A549 (cell line): ENCODE measurements around the gene CMC2. TPM values are rescaled to one million over a fixed set of nuclear protein-coding genes. Genes with fewer than 3 reads are reported as not detected.

Experiments used
- ATAC-seq, 2 experiments: fragments of 200-7000 bp in 1 of 2; fragments of >200 bp in 1 of 2; cut with Nextera tagmentation in 1 of 2; cut with Tn5 transposase in 1 of 2; 3 replicates each; pipeline versions ENCODE4 v1.8.0 to v1.9.1; 2018 to 2020; ENCODE audit warnings: mild to moderate bottlenecking in 1 of 2, moderate library complexity in 1 of 2
- CTCF ChIA-PET: fragments of 300-600 bp; sonication (Branson Sonifier 250); formaldehyde crosslinking; extraction: SDS; loops from one replicate; lab custom pipeline; 2021; ENCODE audit warnings: antibody characterized with exemption, inconsistent platforms; lab: Yijun Ruan, JAX
- POLR2A ChIA-PET: fragments of 350-600 bp; formaldehyde crosslinking; extraction: SDS; loops from one replicate; lab custom pipeline; 2021; ENCODE audit warnings: antibody characterized with exemption, inconsistent platforms; lab: Yijun Ruan, JAX
- DNase-seq, 2 experiments: peaks; one replicate each; pipeline versions ENCODE4 v3.0.0 to v3.0.0-alpha.2; 2011 to 2016; ENCODE audit warnings: low read depth in 1 of 2, low spot score in 1 of 2
- FAIRE-seq: peaks from 2 replicates; lab custom pipeline; 2011; peaks lifted over from hg19 to GRCh38; lab: Jason Lieb, UNC
- H3K27ac ChIP-seq, 2 experiments: fragments of >200 bp; sonication (Bioruptor Twin); formaldehyde crosslinking; 3 replicates each; pipeline ENCODE4 v1.5.1; 2016 to 2017
- H3K4me1 ChIP-seq: fragments of >200 bp; sonication (Bioruptor Twin); formaldehyde crosslinking; 3 replicates; pipeline ENCODE4 v1.6.1; 2016
- H3K4me2 ChIP-seq: fragments of >200 bp; sonication (Bioruptor Twin); formaldehyde crosslinking; 3 replicates; pipeline ENCODE4 v1.6.1; 2016
- H3K4me3 ChIP-seq: fragments of >200 bp; sonication (Bioruptor Twin); formaldehyde crosslinking; 3 replicates; pipeline ENCODE4 v1.5.1; 2016
- H3K9me3 ChIP-seq: fragments of >200 bp; sonication (Bioruptor Twin); formaldehyde crosslinking; 3 replicates; pipeline ENCODE4 v1.6.1; 2016
- BHLHE40 ChIP-seq: IDR thresholded peaks from 2 replicates; pipeline ENCODE4 v1.6.1; 2012; ENCODE audit warnings: low read depth, low read length, inconsistent platforms
- CEBPB ChIP-seq, 2 experiments: fragments of >200 bp in 1 of 2; sonication (Bioruptor Twin) in 1 of 2; formaldehyde crosslinking in 1 of 2; IDR thresholded peaks; 2 replicates each; pipeline ENCODE4 v1.6.1; 2012 to 2016
- CHD2 ChIP-seq: fragments of 150-350 bp; IDR thresholded peaks from 2 replicates; pipeline ENCODE4 v1.6.1; 2014; ENCODE audit warnings: low read length; ENCODE audit not compliant: partially characterized antibody
- EHF ChIP-seq: fragments of 250-450 bp; sonication (Bioruptor Pico); IDR thresholded peaks from 2 replicates; pipeline ENCODE4 v1.5.0; 2020; ENCODE audit warnings: mild to moderate bottlenecking
- ESRRA ChIP-seq: fragments of 150-350 bp; IDR thresholded peaks from 2 replicates; pipeline ENCODE4 v1.6.1; 2014; ENCODE audit warnings: mild to moderate bottlenecking, low read length, borderline replicate concordance
- FOXS1 ChIP-seq: fragments of 250-450 bp; sonication (Bioruptor Pico); IDR thresholded peaks from 2 replicates; pipeline ENCODE4 v1.5.0; 2020; ENCODE audit warnings: mild to moderate bottlenecking, moderate library complexity
- GATA3 ChIP-seq: IDR thresholded peaks from 2 replicates; pipeline ENCODE4 v1.6.1; 2012; ENCODE audit warnings: borderline replicate concordance
- HDAC2 ChIP-seq: fragments of 200-600 bp; sonication (generic); IDR thresholded peaks from 2 replicates; pipeline ENCODE4 v1.6.1; 2016
- HEYL ChIP-seq: fragments of 250-450 bp; sonication (Bioruptor Pico); IDR thresholded peaks from 2 replicates; pipeline ENCODE4 v1.8.0; 2021; ENCODE audit warnings: mild to moderate bottlenecking, moderate library complexity
- JUNB ChIP-seq: fragments of >200 bp; sonication (Bioruptor Twin); formaldehyde crosslinking; IDR thresholded peaks from 2 replicates; pipeline ENCODE4 v1.6.1; 2016
- MAFK ChIP-seq: fragments of 450-650 bp; IDR thresholded peaks from 2 replicates; pipeline ENCODE4 v1.6.1; 2014; ENCODE audit not compliant: partially characterized antibody
- NPAS2 ChIP-seq: fragments of 250-450 bp; sonication (Bioruptor Pico); IDR thresholded peaks from 2 replicates; pipeline ENCODE4 v1.8.0; 2022; ENCODE audit warnings: mild to moderate bottlenecking, moderate library complexity, borderline replicate concordance
- RCOR1 ChIP-seq: fragments of 150-350 bp; IDR thresholded peaks from 2 replicates; pipeline ENCODE4 v1.6.1; 2014; ENCODE audit warnings: antibody characterized with exemption, low read length, low read depth
- SMC3 ChIP-seq: fragments of >200 bp; sonication (Bioruptor Twin); formaldehyde crosslinking; IDR thresholded peaks from 3 replicates; pipeline ENCODE4 v1.6.1; 2018; ENCODE audit warnings: inconsistent platforms
- SREBF2 ChIP-seq: fragments of 450-650 bp; IDR thresholded peaks from 2 replicates; pipeline ENCODE4 v1.6.1; 2014; ENCODE audit warnings: mild to moderate bottlenecking, moderate library complexity
- ZC3H11A ChIP-seq: fragments of 450-650 bp; IDR thresholded peaks from 2 replicates; pipeline ENCODE4 v1.6.1; 2014; ENCODE audit warnings: antibody characterized with exemption, mild to moderate bottlenecking
- ZNF302 ChIP-seq: fragments of 250-450 bp; sonication (Bioruptor Pico); IDR thresholded peaks from 2 replicates; pipeline ENCODE4 v1.9.0; 2021; ENCODE audit warnings: inconsistent platforms, mild to moderate bottlenecking, moderate library complexity
- WGBS: methylation state at CpG from one replicate; pipeline ENCODE4 v1.1.6; 2017; ENCODE audit errors: missing lambda C conversion rate; 5-methylcytosine and 5-hydroxymethylcytosine counted together
- polyA plus RNA-seq, 4 experiments: library from polyadenylated mRNA; depleted of rRNA in 3 of 4; stranded (reverse); fragments of >200 nt; fragmentation: RNase III in 1 of 4; extraction: RNeasy Plus Mini Kit Qiagen cat#74134 plus additional on column Dnase treatment in 1 of 4; gene quantifications; 2 replicates in 3 of 4; 3 replicates in 1 of 4; pipeline ENCODE4 v1.2.3, GENCODE V29; 2011 to 2017
- TF ChIP-seq, protein P1 (sequence below): fragments of >200 bp; sonication (Bioruptor Twin); formaldehyde crosslinking; IDR thresholded peaks from 3 replicates; pipeline ENCODE4 v1.5.1; 2016
- TF ChIP-seq, protein P2 (sequence below): fragments of 150-350 bp; IDR thresholded peaks from 2 replicates; pipeline ENCODE4 v1.6.1; 2014; ENCODE audit warnings: low read depth, mild to moderate bottlenecking, low read length

CMC2 gene
- polyA plus RNA-seq, 2 of the 4 experiments (the other 2 are of a cell fraction), result 143 to 207 TPM

DNA sequence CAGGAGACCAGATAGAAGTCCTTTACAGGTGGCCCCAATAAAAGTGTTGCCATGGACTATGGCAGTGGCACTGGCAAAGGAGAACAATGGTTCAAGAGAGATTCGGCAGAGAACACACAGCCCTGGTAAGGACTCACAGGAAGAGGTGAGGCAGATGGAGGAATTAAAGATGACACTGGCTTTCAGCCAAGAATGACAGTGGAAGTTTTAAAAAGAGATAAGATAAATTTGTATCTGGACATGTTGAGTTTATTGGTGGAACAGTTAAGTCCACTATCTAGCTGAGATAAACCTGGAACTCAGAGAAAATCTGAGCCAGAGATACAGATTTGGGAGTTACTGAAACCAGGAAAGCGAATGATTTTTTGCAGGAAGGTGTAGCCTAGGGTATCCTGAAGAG lies 20.1 kb downstream of the CMC2 start:
- ChIA-PET POLR2A (no interaction called here), CTCF (interaction anchor here (1.3 to 2.7 kb wide), 5 partner anchors 12 to 134 kb away, joined by 3 to 18 read pairs (median 3); no protein-coding TSS in a partner anchor)
- H3K4me3 ChIP-seq, result no peak overlapping the region
- H3K27ac ChIP-seq, result peak overlapping the region in 1 of 2 experiments; percentile 16; a peak in 1 of 6 replicates
- DNase-seq (no peak), ATAC-seq (no peak), FAIRE-seq (no peak)
- no peaks in the 10 kb centered on the region for H3K9me3 ChIP-seq
- no peak overlapping the region for H3K4me2 ChIP-seq
- 73% methylated on average over 2 of the region's 2 CpGs for WGBS
- TF ChIP-seq ZC3H11A, result no peak
- no peak for TF ChIP-seq GATA3
- TF ChIP-seq, protein P1, sequence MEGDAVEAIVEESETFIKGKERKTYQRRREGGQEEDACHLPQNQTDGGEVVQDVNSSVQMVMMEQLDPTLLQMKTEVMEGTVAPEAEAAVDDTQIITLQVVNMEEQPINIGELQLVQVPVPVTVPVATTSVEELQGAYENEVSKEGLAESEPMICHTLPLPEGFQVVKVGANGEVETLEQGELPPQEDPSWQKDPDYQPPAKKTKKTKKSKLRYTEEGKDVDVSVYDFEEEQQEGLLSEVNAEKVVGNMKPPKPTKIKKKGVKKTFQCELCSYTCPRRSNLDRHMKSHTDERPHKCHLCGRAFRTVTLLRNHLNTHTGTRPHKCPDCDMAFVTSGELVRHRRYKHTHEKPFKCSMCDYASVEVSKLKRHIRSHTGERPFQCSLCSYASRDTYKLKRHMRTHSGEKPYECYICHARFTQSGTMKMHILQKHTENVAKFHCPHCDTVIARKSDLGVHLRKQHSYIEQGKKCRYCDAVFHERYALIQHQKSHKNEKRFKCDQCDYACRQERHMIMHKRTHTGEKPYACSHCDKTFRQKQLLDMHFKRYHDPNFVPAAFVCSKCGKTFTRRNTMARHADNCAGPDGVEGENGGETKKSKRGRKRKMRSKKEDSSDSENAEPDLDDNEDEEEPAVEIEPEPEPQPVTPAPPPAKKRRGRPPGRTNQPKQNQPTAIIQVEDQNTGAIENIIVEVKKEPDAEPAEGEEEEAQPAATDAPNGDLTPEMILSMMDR, result no peak
- TF ChIP-seq, protein P2, sequence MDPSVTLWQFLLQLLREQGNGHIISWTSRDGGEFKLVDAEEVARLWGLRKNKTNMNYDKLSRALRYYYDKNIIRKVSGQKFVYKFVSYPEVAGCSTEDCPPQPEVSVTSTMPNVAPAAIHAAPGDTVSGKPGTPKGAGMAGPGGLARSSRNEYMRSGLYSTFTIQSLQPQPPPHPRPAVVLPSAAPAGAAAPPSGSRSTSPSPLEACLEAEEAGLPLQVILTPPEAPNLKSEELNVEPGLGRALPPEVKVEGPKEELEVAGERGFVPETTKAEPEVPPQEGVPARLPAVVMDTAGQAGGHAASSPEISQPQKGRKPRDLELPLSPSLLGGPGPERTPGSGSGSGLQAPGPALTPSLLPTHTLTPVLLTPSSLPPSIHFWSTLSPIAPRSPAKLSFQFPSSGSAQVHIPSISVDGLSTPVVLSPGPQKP, result no peak
- TF ChIP-seq ESRRA, result no peak
- TF ChIP-seq FOXS1 (CRISPR knock-in tag), result no peak
- TF ChIP-seq SMC3, result no peak
- no peak for TF ChIP-seq RCOR1
- TF ChIP-seq ZNF302, result no peak
- TF ChIP-seq CEBPB (IDR thresholded peaks at IDR 0.05), result no peak
- TF ChIP-seq EHF (CRISPR knock-in tag), result no peak
- peaks cover 47% of the 10 kb centered on the region for H3K4me1 ChIP-seq

DNA sequence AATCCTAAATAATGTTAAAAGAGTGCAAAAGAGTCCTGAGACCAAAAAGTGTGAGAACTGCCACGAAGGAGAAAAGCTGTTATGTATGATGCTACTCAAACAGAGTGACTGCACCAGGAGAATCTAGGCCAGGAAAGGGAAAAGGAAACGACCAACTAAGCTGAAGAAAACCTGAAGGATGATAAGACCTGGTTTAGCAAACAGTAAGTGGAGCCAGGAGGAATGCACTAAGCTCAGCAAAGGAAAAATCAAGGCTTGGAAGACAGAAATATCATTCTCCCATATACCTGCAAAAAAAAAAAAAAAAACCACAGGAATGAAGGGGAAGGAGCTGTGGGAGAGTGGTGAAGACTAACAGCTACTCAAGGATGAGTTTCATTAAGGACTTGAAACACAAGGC lies 21.1 kb downstream of the CMC2 start:
- Histone ChIP-seq H3K4me2 (no peak overlapping the region), H3K4me1 (peaks cover 38% of the 10 kb centered on the region), H3K9me3 (no peaks in the 10 kb centered on the region), H3K27ac (no peak overlapping the region), H3K4me3 (no peak overlapping the region)
- DNase-seq, result no peak
- TF ChIP-seq SREBF2, result no peak
- TF ChIP-seq CHD2, result no peak
- TF ChIP-seq FOXS1 (CRISPR knock-in tag), result no peak
- TF ChIP-seq, protein P1, result no peak
- TF ChIP-seq BHLHE40, result no peak
- no peak for TF ChIP-seq NPAS2
- TF ChIP-seq MAFK, result no peak
- no peak for TF ChIP-seq JUNB
- TF ChIP-seq HDAC2, result no peak
- TF ChIP-seq HEYL, result no peak
- FAIRE-seq, result no peak
- ChIA-PET CTCF (interaction anchor here (0.8 to 2.7 kb wide), 6 partner anchors 11 to 61 kb away, joined by 3 to 18 read pairs (median 3); partner anchors contain the start of gene ATMIN), POLR2A (interaction anchor here (0.6 kb wide), 1 partner anchor 24 kb away, joined by 3 read pairs; no protein-coding TSS in a partner anchor)
- 56% methylated on average over 2 of the region's 2 CpGs for WGBS
- ATAC-seq, result no peak
